Mucosa of rectum (tissue), 2 donors: ENCODE measurements around the gene ALS2CL.
A peak's percentile ranks its signal among the peaks of the same experiment; 100 is the strongest.

Experiments used
- H3K27ac ChIP-seq, 2 donors: one replicate each; pipeline ENCODE4 v1.7.0; 2013; ENCODE audit warnings: inconsistent platforms in 2 of 2, low read depth in 2 of 2, low read length in 2 of 2
- H3K27me3 ChIP-seq, 2 donors: one replicate each; pipeline ENCODE4 v1.7.0; 2013; ENCODE audit warnings: low read length in 2 of 2; ENCODE audit not compliant: control insufficient read depth in 2 of 2, insufficient read depth in 2 of 2
- H3K36me3 ChIP-seq, 2 donors: one replicate each; pipeline ENCODE4 v1.7.0; 2013; ENCODE audit warnings: low read length in 2 of 2; ENCODE audit not compliant: control insufficient read depth in 2 of 2, insufficient read depth in 2 of 2
- H3K4me1 ChIP-seq, 2 donors: one replicate each; pipeline ENCODE4 v1.7.0; 2013; ENCODE audit warnings: low read length in 2 of 2, mild to moderate bottlenecking in 1 of 2; ENCODE audit not compliant: control insufficient read depth in 2 of 2, insufficient read depth in 2 of 2
- H3K4me3 ChIP-seq, 2 donors: one replicate each; pipeline ENCODE4 v1.7.0; 2013; ENCODE audit warnings: low read length in 2 of 2
- H3K9ac ChIP-seq, 2 donors: one replicate each; pipeline ENCODE4 v1.7.0; 2013; ENCODE audit warnings: low read length in 2 of 2, low read depth in 1 of 2, mild to moderate bottlenecking in 1 of 2
- H3K9me3 ChIP-seq, 2 donors: one replicate each; pipeline ENCODE4 v1.7.0; 2013; ENCODE audit warnings: low read length in 2 of 2; ENCODE audit not compliant: control insufficient read depth in 2 of 2
- donor health status: healthy.
- donor health status: Normal muscosa, but diverticular disease.

The ALS2CL gene

GRCh38 chr3:46639221-46639620 is 54.3 kb downstream of the ALS2CL start:
- H3K36me3 ChIP-seq, result no peaks in the 10 kb centered on the region
- H3K27ac ChIP-seq, result no peak overlapping the region

DNA sequence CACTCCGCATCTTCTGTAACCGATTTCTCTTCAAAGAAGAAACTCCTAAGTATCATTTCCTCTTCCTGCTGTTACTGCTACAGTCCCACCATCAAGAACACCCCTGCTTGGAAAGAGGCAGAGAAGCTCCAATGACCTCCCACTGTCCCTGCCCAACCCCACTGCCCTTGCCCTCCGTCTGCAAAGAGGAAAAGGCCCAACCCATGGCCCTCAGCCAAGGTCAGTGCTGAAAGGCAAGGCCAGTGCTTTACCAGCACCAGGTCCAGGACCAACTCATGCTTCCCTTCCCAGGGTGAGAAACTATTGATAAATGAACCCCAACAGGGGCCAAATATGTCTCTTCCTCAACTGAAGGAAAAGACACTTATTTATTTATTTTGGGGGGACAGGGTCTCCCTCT is 58.6 kb downstream of the ALS2CL start:
- Histone ChIP-seq H3K9me3 (no peaks in the 10 kb centered on the region), H3K9ac (no peak overlapping the region), H3K4me3 (no peak overlapping the region), H3K36me3 (no peaks in the 10 kb centered on the region), H3K27me3 (no peaks in the 10 kb centered on the region), H3K4me1 (peaks cover 4 to 8% of the 10 kb centered on the region in 2 donors), H3K27ac (no peak overlapping the region)

More at GRCh38 chr3:46639221-46639620, 54.3 kb downstream of the ALS2CL start:
- H3K27me3 ChIP-seq, result no peaks in the 10 kb centered on the region
- no peak overlapping the region for H3K4me3 ChIP-seq
- no peaks in the 10 kb centered on the region for H3K4me1 ChIP-seq
- H3K9me3 ChIP-seq, result peaks cover 0 to 3% of the 10 kb centered on the region in 2 donors
- H3K9ac ChIP-seq, result no peak overlapping the region

- Histone ChIP-seq H3K27me3 (no peaks in the 10 kb centered on the region), H3K9ac (no peak overlapping the region), H3K4me3 (no peak overlapping the region), H3K4me1 (peaks cover 14 to 23% of the 10 kb centered on the region in 2 donors), H3K36me3 (no peaks in the 10 kb centered on the region), H3K9me3 (no peaks in the 10 kb centered on the region), H3K27ac (no peak overlapping the region)
Measured at GRCh38 chr3:46632792-46633191, 60.7 kb downstream of the ALS2CL start.

GRCh38 chr3:46629551-46630517 is 63.6 kb downstream of the ALS2CL start:
- peaks cover 29 to 40% of the 10 kb centered on the region in 2 donors for H3K4me1 ChIP-seq
- no peaks in the 10 kb centered on the region for H3K27me3 ChIP-seq
- H3K9me3 ChIP-seq, result no peaks in the 10 kb centered on the region
- peak overlapping the region; percentile 59 to 78 for H3K27ac ChIP-seq
- peak overlapping the region in 1 of 2 donors; percentile 16 for H3K9ac ChIP-seq
- no peaks in the 10 kb centered on the region for H3K36me3 ChIP-seq
- H3K4me3 ChIP-seq, result peak overlapping the region; percentile 26 to 68

- Histone ChIP-seq H3K9ac (peak overlapping the region in 1 of 2 donors; percentile 19), H3K27me3 (no peaks in the 10 kb centered on the region), H3K36me3 (no peaks in the 10 kb centered on the region), H3K27ac (peak overlapping the region; percentile 59 to 78), H3K9me3 (no peaks in the 10 kb centered on the region), H3K4me3 (no peak overlapping the region), H3K4me1 (peaks cover 29 to 40% of the 10 kb centered on the region in 2 donors)
Measured at GRCh38 chr3:46628901-46629369, 64.5 kb downstream of the ALS2CL start.

DNA sequence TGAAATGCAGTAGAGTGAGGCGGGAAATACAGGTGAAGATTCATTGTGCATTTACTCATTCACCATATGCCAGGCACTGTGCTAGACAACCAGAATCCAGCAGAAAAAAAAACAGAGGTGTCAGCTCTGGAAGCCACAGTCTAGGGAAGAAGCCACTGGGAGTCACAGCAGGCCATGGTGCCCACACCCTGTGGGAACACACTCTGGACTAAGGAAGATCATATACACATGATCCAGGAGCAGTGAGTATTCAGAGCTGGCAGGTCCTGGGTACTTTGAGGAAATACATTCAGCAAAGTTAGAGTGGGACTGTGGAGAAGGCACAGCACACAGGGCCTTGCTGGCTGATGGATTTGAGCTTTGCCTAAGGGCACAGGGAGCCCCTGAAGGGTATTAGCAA is 66.4 kb downstream of the ALS2CL start:
- H3K4me1 ChIP-seq, result peaks cover 29 to 40% of the 10 kb centered on the region in 2 donors
- H3K36me3 ChIP-seq, result no peaks in the 10 kb centered on the region
- H3K27me3 ChIP-seq, result no peaks in the 10 kb centered on the region
- H3K27ac ChIP-seq, result no peak overlapping the region
- no peak overlapping the region for H3K9ac ChIP-seq
- H3K9me3 ChIP-seq, result no peaks in the 10 kb centered on the region
- H3K4me3 ChIP-seq, result no peak overlapping the region

DNA sequence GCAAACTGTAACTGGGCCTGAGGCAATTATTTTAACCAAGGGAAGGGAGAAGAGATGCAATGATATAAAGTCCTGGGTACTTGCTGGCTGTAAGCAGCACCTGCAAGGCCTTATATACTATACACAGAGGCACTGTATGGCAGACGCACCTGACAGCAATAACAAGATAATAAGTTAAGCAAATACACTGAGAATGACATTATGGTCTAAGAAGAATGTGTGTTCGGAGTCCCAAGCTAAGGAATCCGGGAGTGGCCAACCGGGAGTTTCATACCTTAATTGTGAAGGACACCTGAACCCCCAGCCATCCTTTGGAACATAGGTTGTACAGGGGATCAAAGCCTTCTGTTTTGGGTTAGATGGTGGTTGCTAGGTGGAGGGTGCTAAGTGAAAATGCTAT is 67.4 kb downstream of the ALS2CL start:
- Histone ChIP-seq H3K9ac (no peak overlapping the region), H3K4me3 (no peak overlapping the region), H3K27ac (no peak overlapping the region), H3K36me3 (no peaks in the 10 kb centered on the region), H3K9me3 (no peaks in the 10 kb centered on the region), H3K4me1 (peaks cover 29 to 40% of the 10 kb centered on the region in 2 donors), H3K27me3 (no peaks in the 10 kb centered on the region)

GRCh38 chr3:46624975-46625490 is 68.4 kb downstream of the ALS2CL start:
- H3K4me1 ChIP-seq, result peaks cover 26 to 34% of the 10 kb centered on the region in 2 donors
- H3K27ac ChIP-seq, result no peak overlapping the region
- H3K4me3 ChIP-seq, result no peak overlapping the region
- H3K27me3 ChIP-seq, result no peaks in the 10 kb centered on the region
- H3K9ac ChIP-seq, result no peak overlapping the region
- H3K9me3 ChIP-seq, result no peaks in the 10 kb centered on the region
- no peaks in the 10 kb centered on the region for H3K36me3 ChIP-seq

DNA sequence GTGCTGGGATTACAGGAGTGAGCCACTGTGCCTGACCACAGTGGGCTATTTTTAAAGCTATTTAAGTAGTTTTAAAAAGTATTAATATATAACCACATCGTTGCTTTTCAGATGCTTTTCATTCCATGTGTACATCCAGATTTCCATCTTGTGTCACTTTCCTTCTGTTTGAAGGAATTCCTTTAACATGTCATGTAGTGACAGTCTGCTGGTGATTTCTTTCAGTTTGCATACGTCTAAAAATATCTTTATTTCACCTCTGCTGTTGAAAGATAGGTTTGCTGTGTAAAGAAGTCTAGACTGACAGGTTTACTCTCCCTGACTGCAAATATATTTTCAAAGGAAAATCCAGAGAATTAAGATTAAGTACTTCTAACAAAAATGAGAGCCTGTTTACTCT is 68.9 kb downstream of the ALS2CL start:
- Histone ChIP-seq H3K9ac (no peak overlapping the region), H3K9me3 (no peaks in the 10 kb centered on the region), H3K27me3 (no peaks in the 10 kb centered on the region), H3K36me3 (no peaks in the 10 kb centered on the region), H3K4me3 (no peak overlapping the region), H3K4me1 (peaks cover 22 to 29% of the 10 kb centered on the region in 2 donors), H3K27ac (no peak overlapping the region)
